Thyroid gland (tissue), 4 donors: ENCODE results near the gene ALOX5AP. TPM values are rescaled to one million over a fixed set of nuclear protein-coding genes. Genes with fewer than 3 reads are reported as not detected.

ENCODE experiments used
- DNase-seq, 2 donors: peaks; one replicate each; pipeline ENCODE4 v3.0.0-alpha.2; 2019
- H3K27ac ChIP-seq, 3 donors: fragments of 200-600 bp; sonication (generic); 1 replicate in 2 of 3; 2 replicates in 1 of 3; pipeline ENCODE4 v1.5.1; 2016 to 2019; ENCODE audit warnings: mild to moderate bottlenecking in 1 of 3, moderate library complexity in 1 of 3
- H3K27me3 ChIP-seq: fragments of 200-600 bp; sonication (generic); one replicate; pipeline ENCODE4 v1.5.1; 2019
- H3K36me3 ChIP-seq, 2 donors: fragments of 200-600 bp; sonication (generic); one replicate each; pipeline ENCODE4 v1.5.1; 2016 to 2019
- H3K4me1 ChIP-seq, 2 donors: fragments of 200-600 bp; sonication (generic); one replicate each; pipeline ENCODE4 v1.5.1; 2017 to 2019
- H3K4me3 ChIP-seq, 3 donors: fragments of 200-600 bp; sonication (generic); replicated peaks in 1 of 3; 1 replicate in 2 of 3; 2 replicates in 1 of 3; pipeline ENCODE4 v1.5.1; 2016; ENCODE audit warnings: mild to moderate bottlenecking in 1 of 3
- H3K9me3 ChIP-seq: fragments of 200-600 bp; sonication (generic); one replicate; pipeline ENCODE4 v1.5.1; 2017
- CTCF ChIP-seq, 6 experiments: fragments of 200-600 bp in 3 of 6; fragments of 450-650 bp in 3 of 6; sonication (generic) in 3 of 6; IDR thresholded peaks; one replicate each; pipeline ENCODE4 v1.5.1; 2016 to 2019; ENCODE audit warnings: antibody characterized with exemption in 6 of 6, mild to moderate bottlenecking in 2 of 6, inconsistent platforms in 1 of 6, moderate library complexity in 1 of 6
- POLR2A ChIP-seq, 2 donors: fragments of 450-650 bp; IDR thresholded peaks; one replicate each; pipeline ENCODE4 v1.6.1; 2017; ENCODE audit warnings: antibody characterized with exemption in 2 of 2, mild to moderate bottlenecking in 2 of 2, moderate library complexity in 1 of 2
- WGBS, 2 donors: methylation state at CpG; one replicate each; pipeline ENCODE4 v1.1.5; 2017; 5-methylcytosine and 5-hydroxymethylcytosine counted together
- intact Hi-C: fragments of 100-400 bp; cut with DNase I; formaldehyde crosslinking; loops from one replicate; pipeline ENCODE4 v1.15.1; 2023
- total RNA-seq, 4 donors: library from RNA; depleted of rRNA; stranded (reverse); fragments of >200 nt; gene quantifications; one replicate each; pipeline ENCODE4 v1.2.3, GENCODE V29; 2016

Gene ALOX5AP
- total RNA-seq, 4 donors from 2014 or later = 3.6 to 13.4 (median 6.1) TPM

DNA sequence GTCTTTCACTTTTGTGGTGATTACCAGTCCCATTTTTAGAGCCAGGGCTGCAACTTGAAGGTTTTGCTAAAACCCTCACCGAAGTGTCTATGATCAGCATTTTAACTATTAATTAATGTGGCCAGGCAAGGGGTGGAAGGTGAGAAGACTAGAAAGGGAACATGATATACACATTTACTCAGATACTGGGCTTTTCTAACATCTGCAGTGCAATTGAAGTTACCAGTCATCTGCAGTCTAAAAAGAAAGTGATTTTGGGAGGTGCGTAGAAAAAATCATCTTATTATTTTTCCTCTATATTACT is 481 bp downstream of the ALOX5AP start:
- no peak for DNase-seq
- Histone ChIP-seq H3K27me3 (no peaks in the 10 kb centered on the region), H3K9me3 (no peaks in the 10 kb centered on the region), H3K4me3 (no peak overlapping the region), H3K27ac (no peak overlapping the region), H3K36me3 (no peaks in the 10 kb centered on the region), H3K4me1 (no peaks in the 10 kb centered on the region)
- WGBS, 2 donors = 95 to 98% methylated on average over 2 of the region's 2 CpGs
- TF ChIP-seq CTCF (IDR thresholded peaks at IDR 0.05) (no peak), POLR2A (IDR thresholded peaks at IDR 0.05) (no peak)
- intact Hi-C loops = no loop called here

DNA sequence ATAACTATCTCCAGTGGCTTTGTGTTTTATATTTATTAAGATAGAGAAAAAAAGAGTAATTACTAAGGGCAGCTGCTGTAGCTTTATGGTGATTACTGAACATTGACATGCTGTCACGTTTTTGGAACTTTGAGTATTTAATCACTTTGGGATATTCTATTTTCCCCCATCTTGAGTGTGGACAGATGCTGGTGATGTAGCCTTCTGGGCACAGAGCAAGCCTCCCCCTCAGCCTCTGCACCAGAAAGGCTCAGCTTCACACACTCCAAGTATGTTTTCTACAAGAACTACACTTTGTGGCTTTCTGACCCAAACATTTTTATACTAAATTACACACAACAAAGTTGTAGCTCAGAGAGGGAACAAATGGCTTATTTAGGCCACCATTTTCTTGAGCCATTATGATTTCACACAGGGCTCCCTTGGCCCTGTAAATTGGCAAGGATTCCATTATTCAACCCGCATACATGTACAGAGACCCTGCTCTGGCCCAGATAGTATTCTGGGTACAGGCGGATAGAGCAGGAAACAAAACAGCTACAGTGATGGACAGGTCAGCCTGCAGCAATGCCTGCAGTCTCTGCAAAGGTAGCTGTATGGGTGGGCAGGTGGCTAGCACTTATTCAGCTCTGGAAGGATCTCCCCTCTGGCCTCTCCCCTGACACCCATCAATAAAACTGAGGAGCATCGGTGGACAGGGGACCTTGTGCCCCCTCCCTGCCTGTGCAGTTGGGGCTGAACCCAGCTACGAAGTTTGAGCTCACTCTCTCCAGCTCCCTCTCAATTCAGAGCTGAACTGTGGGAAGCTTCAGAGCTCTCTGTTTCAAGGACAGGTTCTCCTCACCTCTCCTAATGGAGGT is 1.3 kb downstream of the ALOX5AP start:
- no peak for TF ChIP-seq CTCF (IDR thresholded peaks at IDR 0.05)
- no peak for TF ChIP-seq POLR2A (IDR thresholded peaks at IDR 0.05)
- no peaks in the 10 kb centered on the region for H3K27me3 ChIP-seq
- intact Hi-C loops = no loop called here
- H3K4me1 ChIP-seq = no peaks in the 10 kb centered on the region
- H3K27ac ChIP-seq = no peak overlapping the region
- no peak for DNase-seq
- 78 to 86% methylated on average over 5 of the region's 5 CpGs for WGBS, 2 donors
- H3K9me3 ChIP-seq = no peaks in the 10 kb centered on the region
- no peak overlapping the region for H3K4me3 ChIP-seq
- no peaks in the 10 kb centered on the region for H3K36me3 ChIP-seq

GRCh38 chr13:30737511-30738337 is 2.4 kb downstream of the ALOX5AP start:
- no peak for DNase-seq
- H3K36me3 ChIP-seq = no peaks in the 10 kb centered on the region
- H3K4me3 ChIP-seq = no peak overlapping the region
- no peaks in the 10 kb centered on the region for H3K4me1 ChIP-seq
- H3K27me3 ChIP-seq = no peaks in the 10 kb centered on the region
- intact Hi-C loops = no loop called here
- no peaks in the 10 kb centered on the region for H3K9me3 ChIP-seq
- H3K27ac ChIP-seq = no peak overlapping the region
- no peak for TF ChIP-seq POLR2A (IDR thresholded peaks at IDR 0.05)
- WGBS, 2 donors = 67 to 91% methylated on average over 3 of the region's 3 CpGs

- 77 to 85% methylated on average over 8 to 9 of the region's 9 CpGs for WGBS, 2 donors
- peaks cover 0 to 6% of the 10 kb centered on the region in 2 donors for H3K4me1 ChIP-seq
- no peak for DNase-seq
- H3K9me3 ChIP-seq = no peaks in the 10 kb centered on the region
- no peak overlapping the region for H3K4me3 ChIP-seq
- intact Hi-C loops = no loop called here
- no peaks in the 10 kb centered on the region for H3K27me3 ChIP-seq
- no peak for TF ChIP-seq POLR2A (IDR thresholded peaks at IDR 0.05)
- no peak for TF ChIP-seq CTCF (IDR thresholded peaks at IDR 0.05)
- no peak overlapping the region for H3K27ac ChIP-seq
- H3K36me3 ChIP-seq = no peaks in the 10 kb centered on the region
Measured at GRCh38 chr13:30738526-30739236, 3.3 kb downstream of the ALOX5AP start.

GRCh38 chr13:30739237-30739528 is 3.8 kb downstream of the ALOX5AP start:
- H3K36me3 ChIP-seq = no peaks in the 10 kb centered on the region
- H3K4me3 ChIP-seq = no peak overlapping the region
- no peak overlapping the region for H3K27ac ChIP-seq
- peaks cover 0 to 11% of the 10 kb centered on the region in 2 donors for H3K4me1 ChIP-seq
- TF ChIP-seq POLR2A (IDR thresholded peaks at IDR 0.05) = no peak
- TF ChIP-seq CTCF (IDR thresholded peaks at IDR 0.05) = no peak
- WGBS, 2 donors = 95 to 100% methylated on average over 2 of the region's 2 CpGs
- no peaks in the 10 kb centered on the region for H3K27me3 ChIP-seq
- no peak for DNase-seq
- no peaks in the 10 kb centered on the region for H3K9me3 ChIP-seq
- intact Hi-C loops = no loop called here
